Measurements from ENCODE around the gene CCDC18.

DNA sequence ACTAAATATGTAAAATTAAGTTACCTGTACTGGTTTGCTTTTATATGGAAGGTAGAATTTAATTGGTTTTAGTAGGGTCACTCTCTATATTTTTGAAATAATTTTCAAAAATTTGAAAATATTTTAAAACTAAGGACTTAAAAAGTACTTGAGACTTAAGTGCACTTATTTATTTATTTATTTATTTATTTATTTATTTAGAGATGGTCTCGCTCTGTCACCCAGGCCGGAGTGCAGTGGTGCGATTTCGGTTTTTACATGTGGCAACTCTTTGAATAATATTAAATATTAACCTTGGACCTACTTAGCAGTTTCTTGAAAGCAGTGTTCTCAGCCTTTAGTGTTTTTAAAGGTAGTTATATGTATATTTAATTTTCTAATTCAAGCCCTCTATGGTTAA, 36.8 kb upstream of the CCDC18 start:
- TF ChIP-seq, protein P1, sequence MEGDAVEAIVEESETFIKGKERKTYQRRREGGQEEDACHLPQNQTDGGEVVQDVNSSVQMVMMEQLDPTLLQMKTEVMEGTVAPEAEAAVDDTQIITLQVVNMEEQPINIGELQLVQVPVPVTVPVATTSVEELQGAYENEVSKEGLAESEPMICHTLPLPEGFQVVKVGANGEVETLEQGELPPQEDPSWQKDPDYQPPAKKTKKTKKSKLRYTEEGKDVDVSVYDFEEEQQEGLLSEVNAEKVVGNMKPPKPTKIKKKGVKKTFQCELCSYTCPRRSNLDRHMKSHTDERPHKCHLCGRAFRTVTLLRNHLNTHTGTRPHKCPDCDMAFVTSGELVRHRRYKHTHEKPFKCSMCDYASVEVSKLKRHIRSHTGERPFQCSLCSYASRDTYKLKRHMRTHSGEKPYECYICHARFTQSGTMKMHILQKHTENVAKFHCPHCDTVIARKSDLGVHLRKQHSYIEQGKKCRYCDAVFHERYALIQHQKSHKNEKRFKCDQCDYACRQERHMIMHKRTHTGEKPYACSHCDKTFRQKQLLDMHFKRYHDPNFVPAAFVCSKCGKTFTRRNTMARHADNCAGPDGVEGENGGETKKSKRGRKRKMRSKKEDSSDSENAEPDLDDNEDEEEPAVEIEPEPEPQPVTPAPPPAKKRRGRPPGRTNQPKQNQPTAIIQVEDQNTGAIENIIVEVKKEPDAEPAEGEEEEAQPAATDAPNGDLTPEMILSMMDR (IDR thresholded peaks at IDR 0.05), result no peak
- no peak for TF ChIP-seq POLR2A (IDR thresholded peaks at IDR 0.05)
